ENCODE data around the gene PTGER4.
"Not testable (repeated sequence)": the region's sequence is repeated elsewhere in the genome, so short reads cannot be mapped to it uniquely, and the experiment has no call there.

The PTGER4 gene

DNA sequence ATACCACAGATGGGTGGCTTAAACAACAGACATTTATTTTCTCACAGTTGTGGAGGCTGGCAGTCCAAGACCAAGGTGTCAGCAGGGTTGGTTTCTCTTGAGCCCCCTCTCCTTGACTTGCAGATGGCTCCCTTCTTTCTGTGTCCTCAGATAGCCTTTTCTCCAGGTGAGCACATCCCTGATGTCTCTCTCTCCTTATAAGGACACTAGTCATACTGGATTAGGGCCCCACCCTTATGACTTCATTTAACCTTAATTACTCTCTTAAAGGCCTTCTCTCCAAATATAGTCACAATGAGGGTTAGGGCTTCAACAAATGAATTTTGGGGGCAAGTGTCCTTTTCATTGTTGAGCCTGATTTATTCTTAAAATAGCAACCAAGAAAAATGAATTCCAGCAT is 14.7 kb downstream of the PTGER4 start:
- no peak for DNase-seq

DNA sequence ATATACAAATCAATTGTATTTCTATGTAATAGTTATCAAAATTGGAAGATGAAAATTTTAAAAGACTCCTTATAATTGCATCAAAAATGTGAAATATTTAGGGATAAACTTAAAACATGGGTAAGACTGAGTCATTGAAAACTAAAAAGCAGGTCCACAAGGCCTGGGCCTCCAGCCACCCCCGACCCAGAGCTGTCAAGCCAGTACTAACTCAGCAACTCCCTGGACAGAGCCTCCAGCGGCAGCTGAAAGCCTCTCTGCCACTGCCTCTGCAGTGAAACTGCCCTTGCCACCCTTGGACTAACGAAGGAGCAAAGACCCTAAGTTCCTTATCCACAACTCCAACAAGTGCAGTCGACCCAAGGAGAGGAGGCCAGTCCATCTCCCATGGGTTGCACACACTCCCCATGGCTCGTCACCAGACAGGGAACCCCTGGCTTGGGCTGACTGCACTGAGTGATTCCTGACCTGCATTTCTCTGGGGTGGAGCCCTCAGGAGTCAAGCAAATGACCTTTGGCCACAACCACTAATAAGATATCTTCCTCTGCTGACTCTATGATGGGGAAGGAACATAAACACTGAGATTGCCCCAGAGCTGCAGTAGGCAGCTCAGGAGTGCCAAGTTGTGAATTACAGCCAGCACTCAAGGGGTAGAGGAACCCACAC is 20.5 kb downstream of the PTGER4 start:
- no peak for DNase-seq

GRCh38 chr5:40702027-40702426 is 22.3 kb downstream of the PTGER4 start:
- not testable (repeated sequence) for DNase-seq

GRCh38 chr5:40705484-40705883 is 25.8 kb downstream of the PTGER4 start:
- not testable (repeated sequence) for DNase-seq

- DNase-seq, result not testable (repeated sequence)
Observed at GRCh38 chr5:40710575-40710974, 30.9 kb downstream of the PTGER4 start.

DNA sequence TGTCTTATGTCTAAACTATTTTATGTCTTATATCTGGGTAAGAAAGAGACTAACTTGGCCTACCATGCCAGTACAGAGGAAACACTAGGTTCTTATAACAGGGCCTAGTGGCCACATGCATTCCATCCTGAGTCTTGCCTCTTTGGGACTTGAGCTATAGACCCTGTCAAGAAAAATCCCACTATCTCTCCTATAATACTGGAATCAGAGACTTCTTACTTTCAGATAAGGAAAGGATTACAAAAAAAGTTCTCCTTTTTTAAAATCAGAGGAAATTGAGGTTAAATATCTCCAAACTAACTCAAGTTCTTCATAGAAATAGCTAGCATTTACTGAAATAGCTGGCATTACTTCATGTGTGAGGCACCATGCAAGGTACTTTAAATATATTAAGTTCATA is 34.3 kb downstream of the PTGER4 start:
- no peak for DNase-seq

DNA sequence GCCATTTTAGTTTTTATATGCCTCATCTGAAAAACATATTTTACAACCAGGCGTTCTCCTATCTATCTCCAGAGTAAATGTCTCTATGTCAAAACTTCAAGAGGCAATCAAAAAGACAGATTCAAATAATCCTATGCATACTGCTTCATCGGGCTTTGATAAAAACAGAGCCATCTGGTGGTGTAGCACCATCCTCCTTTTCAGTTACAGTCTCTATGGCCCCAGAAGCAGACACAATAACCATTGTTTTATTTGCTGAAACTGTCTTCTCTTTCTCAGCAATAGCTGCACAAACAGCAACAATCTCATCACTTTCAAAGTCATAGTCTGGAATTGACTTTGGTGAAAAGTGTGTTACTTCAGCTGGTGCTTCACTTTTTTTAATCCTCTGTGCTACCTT is 36.3 kb downstream of the PTGER4 start:
- DNase-seq, result no peak

DNA sequence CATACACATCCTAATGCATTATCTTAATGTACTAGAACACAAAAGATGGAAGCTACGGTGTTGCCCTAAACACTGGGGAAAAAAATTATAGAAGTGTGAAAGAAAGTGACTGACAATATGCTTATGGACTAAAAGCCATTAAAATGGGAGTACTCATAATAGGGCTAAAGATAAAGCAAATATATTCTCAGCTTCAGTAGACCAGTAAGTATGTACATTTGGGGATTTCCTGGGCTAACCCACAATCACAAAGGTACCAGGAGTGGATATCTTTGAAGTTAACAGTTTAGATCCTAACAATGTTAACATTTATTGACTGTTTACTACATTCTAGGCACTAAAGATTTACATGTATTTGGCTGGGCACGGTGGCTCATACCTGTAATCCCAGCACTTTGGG is 36.9 kb downstream of the PTGER4 start:
- no peak for DNase-seq

- DNase-seq, result no peak
Observed at GRCh38 chr5:40717281-40717680, 37.6 kb downstream of the PTGER4 start.

- DNase-seq, result no peak
Observed at GRCh38 chr5:40720069-40720468, 40.4 kb downstream of the PTGER4 start.

GRCh38 chr5:40722497-40722911 is 42.8 kb downstream of the PTGER4 start:
- DNase-seq, result not testable (repeated sequence)

- DNase-seq, result no peak
Observed at GRCh38 chr5:40733434-40733833, 53.7 kb downstream of the PTGER4 start.

- no peak for DNase-seq
Observed at GRCh38 chr5:40733879-40734563, 54.3 kb downstream of the PTGER4 start.

DNA sequence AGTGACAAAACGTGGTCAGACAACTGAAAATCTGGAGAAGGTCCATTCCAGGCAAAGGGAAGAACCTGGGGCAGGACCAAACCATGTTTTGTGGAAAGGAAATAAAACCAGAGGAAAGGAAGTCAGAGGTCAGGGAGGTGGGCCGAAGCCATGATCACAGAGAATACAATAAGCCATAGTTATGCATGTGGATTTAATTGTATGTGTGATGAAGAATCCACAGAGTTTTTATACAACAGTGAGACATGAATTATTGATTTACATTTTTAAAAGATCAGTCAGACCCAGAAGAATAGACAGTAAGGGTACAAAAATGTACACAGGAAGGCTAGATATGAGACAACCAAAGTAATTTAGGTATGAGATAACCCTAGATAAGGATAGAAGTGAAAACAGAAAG is 55.3 kb downstream of the PTGER4 start:
- DNase-seq, result no peak

DNA sequence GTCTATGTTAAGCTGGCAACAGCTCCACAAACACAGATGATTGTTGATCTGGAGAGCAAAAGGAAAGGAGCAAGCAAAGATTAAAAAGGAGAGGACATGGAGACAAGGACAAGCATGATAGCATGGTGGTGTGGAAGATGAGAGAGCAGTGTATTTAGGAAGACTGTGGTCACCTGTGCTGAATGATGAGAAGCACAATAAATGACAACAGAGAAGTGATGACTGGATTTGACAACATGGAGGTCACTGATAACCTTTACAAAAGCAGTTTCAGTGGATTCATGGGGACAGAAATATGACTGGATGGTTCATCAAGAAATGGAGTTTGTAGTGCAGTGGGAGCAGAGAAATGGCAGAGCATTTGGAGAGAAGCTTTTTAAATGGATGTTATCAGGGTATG is 55.9 kb downstream of the PTGER4 start:
- no peak for DNase-seq

DNA sequence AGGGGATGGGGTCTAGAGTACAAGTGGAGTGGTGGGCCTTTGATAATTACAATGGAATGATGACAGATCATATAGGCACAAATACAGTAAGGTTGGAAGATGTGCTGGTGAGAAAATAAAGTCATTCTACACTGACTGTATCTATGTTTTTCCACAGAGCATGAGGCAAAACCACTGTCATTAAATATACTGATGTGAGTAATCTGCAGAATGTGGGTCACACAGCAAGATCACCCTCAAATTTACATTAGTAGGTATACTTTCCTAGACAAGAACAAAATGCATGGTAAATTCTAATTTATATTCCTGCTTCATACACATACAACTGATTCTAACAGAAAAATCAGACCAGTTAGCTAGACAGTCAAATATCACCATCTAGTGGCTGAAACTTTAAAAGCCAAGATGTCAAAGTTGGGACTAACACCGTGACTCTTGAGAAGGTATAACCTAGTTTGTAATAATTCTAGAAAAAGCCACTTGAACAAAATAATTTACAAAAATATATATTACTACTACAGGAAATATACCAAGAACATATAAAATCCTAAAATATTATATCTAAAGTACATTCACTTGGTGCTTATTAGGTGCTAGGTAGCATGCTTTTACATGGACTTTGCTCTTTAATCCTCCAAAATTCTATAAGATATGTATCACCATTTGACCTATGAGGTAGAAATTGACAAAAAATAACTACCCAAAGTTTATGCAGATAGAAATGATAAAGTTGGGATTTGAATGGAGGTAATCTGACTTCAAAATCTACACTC is 56.6 kb downstream of the PTGER4 start:
- DNase-seq, result peak; percentile 7

- no peak for DNase-seq
Observed at GRCh38 chr5:40738502-40738901, 58.8 kb downstream of the PTGER4 start.

Measured in NCI-H2107 (cell line).